HG02885 (cell line): ENCODE data around the gene BRD1.

Experiments
- ATAC-seq: cut with Tn5 transposase; IDR thresholded peaks from one replicate; pipeline ENCODE4 v1.9.1; 2021; ENCODE audit warnings: mild to moderate bottlenecking; ENCODE audit not compliant: unreplicated experiment, poor library complexity

The BRD1 gene

DNA sequence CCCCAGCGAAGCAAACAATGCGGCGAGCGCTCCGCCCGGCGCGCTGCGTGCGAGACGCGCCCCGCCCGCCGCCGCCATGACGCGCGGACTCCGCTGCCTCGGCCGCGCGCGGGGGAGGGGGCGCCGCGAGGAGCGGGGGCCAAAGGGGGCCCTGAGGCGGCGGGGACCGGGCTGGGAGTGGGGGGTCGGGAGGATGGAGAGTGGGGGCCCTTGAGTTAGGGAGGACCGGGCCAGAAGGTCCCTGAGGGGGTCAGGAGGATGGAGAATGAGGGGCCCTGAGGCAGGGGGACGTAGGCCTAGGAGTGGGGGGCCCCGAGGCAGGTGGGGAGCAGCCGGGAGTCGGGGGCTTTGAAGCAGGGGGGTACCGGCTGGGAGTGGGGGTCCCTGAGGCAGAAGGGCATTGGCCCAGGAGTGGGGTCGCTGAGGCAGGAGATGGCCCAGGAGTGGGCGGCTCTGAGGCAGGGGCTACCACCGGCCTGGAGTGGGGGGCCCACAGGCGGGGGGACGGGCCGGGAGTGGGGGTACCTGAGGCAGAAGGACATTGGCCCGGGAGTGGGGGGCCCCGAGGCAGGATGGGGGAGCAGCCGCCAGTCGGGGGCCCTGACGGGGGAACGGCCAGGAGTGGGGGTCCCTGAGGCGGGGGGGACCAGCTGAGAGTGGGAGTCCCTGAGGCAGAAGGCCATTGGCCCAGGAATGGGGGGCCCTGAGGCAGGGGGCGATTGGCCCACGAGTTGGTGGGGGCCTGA is at the start of gene BRD1:
BRD1 (minus strand) TSS at position 21 of the 746 bp plus-strand sequence. CDS start 3,556 bp downstream, outside the sequence.
- peak; percentile 57 for ATAC-seq

DNA sequence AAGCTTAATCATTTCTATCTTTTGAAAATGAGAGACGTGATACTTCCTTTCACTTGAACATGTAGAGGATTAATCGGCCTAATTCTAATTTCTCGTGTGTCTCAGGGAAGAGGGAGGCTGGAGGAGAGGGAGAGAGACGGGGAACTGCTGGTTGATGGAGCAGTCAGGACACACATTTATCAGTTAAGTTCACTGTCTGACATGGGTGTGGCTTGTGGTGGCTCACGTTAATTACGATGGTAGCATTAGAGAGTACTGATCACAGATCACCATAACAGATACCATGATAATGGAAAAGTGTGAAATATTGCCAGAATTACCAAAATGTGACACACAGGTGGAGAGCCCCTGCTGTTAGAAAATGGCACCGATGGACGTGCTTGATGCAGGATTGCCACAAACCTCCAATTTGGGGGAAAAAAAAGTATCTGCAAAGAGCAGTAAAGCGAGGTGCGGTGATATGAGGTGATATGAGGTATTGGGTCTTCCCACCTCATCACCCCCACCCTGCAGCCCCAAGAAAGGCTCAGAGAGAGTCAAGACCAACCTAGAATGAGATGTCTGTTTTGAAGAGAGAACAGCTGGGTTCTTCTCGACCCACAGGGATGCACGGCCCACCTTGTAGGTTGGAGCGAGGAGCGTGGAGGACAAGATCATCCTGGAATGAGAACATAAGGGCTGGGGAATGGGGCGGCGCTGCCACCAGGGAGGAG is 45.7 kb upstream of the BRD1 start:
- no peak for ATAC-seq

DNA sequence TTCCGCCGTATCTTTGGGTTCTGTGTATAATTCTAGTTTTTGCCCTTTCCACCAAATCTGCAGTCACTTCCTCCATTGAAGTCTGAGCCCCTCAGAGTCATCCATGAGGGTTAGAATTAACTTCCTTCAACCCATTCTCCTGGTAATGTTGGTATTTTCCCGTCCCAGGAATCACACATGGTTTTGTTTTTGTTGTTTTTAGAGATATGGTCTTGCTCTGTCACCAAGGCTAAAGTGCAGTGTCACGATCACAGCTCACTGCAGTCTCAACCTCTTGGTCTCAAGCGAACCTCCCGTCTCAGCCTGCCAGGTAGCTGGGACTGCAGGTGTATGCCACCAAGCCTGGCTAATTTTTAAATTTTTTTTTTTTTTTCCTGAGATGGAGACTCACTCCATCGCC is 44.7 kb upstream of the BRD1 start:
- ATAC-seq, result no peak

DNA sequence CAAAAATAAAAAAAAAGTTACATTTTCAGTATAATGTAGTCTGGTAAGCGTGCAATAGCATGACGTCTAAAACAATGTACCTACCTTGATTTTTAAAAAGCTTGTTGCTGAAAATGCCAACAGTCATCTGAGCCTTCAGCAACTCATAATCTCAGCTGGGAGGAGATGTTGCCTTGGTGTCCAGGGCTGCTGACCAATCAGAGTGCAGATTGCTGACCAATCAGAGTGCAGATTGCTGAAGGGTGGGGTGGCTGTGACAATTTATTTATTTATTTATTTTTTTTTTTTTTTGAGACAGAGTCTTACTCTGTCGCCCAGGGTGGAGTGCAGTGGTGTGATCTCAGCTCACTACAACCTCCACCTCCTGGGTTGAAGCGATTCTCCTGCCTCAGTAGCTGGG is 43.8 kb upstream of the BRD1 start:
- no peak for ATAC-seq

DNA sequence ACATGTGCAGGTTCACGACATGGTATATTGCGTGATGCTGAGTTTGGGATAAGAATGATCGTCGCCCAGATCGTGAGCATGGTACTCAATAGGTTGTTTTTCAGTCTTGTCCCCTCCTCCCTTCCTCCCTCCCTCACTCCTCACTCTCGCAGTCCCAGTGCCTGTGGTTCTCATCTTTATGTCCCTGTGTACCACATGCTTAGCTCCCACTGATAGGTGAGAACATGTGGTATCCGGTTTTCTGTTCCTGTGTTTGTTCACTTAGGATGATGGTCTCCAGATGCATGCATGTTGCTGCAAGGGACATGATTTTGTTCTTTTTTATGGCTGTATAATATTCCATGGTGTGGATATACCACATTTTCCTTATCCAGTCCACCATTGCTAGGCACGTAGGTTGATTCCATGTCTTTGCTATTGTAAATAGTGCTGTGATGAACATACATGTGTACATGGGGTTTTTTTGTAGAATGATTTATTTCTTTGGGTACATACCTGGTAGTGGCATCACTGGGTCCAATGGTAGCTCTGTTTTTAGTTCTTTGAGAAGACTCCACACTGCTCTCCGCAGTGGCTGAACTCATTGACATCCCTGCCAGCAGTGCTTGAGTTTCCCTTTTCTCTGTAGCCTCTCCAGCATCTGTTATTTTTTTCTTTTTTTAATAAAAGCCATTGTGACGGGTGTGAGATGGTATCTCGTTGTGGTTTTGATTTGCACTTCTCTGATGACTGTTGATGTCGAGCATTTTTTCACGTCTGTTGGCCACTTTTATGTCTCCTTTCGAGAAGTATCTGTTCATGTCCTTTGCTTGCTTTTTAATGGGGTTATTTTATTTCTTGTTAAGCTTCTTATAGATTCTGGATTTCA is 42.4 kb upstream of the BRD1 start:
- no peak for ATAC-seq

DNA sequence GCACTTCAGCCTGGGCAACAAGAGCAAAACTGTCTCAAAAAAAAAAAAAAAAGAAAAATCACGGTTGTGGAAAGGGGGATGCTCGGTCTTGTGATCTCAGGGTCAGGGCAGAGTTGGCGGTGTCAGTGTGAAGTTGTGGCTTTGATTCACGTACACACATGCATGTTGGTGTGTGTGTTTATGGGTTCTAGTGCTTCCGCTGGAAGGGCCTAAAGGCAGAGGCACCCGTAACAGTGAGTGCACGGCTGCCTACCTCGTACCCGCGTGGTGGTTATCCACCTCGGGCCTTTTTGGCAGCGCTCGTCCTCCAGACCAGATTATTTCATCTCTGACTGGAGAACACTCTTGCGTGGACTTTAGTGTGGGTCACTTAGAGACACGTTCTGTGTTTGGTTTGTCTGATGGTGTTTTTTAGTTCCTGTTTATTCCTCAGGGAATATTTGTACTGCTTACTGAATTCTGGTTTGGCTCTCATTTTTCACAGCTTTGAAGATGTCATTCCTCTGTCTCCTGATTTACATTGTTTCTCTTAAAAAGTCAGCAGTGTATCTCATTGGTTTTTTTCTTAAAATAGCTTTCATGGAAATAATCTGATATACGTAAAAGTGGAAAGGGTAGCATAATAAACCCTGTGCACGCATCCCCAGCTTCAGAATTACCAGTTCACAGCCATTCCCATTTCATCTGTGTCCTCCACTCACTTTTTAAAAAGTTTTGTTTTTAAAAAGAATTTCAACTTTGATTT is 41.6 kb upstream of the BRD1 start:
- no peak for ATAC-seq

DNA sequence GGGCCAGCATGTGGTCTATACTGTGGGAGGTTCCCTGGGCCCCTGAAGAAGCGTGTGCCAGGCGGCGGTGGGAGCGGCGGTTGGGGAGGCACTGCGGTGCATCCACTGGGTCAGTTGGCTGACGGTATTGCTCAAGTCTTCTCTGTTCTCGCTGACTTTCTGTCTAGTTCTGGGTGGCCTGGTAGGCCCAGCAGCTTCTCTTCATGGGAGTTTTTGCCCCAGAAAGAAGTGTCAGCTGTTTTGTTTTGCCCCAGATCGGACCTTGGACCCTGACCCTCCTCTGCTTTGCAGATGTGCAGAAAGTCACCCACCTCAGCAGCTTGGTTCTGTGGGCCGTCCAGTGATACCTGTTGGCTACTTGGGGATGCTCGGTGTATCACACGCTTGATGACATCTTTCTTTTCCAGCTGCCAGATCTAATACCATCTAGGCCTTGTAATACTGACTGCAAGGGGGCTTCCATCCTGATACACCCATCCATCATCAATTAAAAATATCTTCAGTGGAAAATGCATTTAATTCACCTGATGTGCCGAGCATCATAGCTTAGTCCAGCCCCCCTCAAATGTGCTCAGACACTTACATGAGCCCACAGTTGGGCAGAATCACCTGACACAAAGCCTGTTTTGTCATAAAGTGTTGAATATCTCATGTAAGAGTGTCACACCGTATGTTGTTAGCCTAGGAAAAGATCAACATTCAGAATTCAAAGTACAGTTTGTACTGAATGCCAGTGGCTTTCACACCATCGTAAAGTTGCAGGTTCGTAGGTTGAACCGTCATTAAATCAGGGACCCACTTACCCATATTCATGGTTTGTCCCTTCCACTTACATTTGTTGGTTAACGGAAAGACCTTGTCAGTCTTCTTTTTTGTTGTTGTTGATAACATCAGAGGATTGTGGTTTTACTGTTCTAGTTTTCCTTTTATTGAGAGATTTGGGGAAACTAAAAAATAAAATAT is 39.9 kb upstream of the BRD1 start:
- ATAC-seq, result no peak

DNA sequence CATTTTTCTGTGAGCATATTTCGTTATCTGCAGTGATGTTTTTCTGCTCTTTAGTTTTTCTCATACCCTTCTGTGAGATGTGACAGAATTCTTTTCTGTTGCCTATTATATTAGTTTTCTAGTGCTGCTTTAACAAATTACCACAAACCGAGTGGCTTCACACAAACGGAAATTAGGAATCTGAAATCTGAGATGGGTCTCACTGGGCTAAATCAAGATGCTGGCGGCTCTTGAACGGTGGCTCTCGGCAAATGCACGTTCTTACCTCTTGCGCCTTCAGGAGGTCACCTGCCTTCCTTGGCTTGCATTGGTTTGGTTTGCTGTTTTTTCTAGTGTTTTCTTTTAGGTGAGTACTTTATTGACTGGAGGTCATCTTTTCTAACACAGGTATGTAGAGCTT is 39.0 kb upstream of the BRD1 start:
- ATAC-seq, result no peak

DNA sequence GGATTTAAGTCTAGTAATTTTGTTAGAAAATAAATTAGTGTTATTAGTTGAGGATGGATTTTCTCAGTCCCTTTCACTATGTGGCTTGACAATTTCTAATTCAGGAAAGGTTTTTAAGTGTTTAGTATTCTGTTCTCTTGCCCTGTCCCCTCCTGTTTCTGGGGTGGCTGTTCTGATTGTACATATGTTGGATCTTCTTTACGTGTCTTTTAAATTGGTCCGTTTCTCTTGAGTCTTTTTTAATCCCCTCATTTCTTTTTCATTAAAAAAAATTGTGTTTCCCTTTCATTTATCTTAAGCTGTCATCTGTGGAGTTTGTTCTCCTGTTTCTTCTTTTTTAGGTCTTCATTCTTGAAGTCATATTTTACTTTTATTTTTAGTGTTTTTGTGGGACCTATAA is 38.5 kb upstream of the BRD1 start:
- ATAC-seq, result no peak

DNA sequence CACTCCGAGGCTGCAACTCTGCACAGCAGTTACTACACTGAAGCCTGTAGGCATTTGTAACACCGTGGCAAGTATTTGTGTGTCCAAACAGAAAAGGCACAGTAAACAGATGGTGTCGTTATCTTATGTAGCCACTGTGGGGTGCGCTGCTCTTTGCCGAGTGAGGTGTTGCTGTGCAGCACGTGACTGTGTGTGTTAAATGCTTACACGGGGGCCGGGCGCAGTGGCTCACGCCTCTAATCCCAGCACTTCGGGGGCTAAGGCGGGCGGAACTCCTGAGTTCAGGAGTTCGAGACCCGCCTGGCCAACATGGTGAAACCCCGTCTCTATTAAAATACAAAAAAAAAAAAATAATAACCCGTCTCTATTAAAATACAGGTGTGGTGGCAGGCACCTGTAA is 37.5 kb upstream of the BRD1 start:
- no peak for ATAC-seq

DNA sequence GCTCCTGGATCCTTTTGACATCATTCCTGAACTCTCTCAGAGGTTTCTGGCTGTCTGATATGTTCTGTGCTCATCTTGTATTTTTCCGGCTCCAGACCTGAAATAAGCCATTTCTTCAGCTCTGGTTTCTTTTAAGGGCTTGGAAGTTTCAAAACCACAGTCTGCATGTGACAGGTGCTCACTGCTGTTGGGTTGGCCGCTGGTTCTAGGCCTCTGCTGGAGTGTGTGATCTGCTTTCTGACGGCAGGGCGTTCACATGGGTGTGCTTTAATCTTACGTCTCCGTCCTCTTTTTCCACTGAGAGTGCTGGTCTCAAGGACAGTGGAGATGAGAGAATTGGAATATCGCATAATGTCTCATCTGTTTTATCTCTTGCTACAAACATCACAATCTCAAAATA is 36.3 kb upstream of the BRD1 start:
- no peak for ATAC-seq

DNA sequence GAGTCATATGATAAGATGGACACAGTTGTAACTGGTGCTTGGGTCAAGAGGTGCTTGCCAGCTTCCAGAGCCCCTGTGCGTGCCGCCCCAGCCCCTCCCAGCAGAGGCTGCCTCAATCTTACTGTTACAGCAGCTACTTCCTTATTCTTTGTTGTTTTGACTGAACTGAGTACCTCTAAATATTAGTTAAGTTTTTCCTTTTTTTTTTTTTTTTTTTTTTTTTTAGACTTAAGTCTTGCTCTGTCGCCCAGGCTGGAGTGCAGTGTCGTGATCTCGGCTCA is 34.8 kb upstream of the BRD1 start:
- ATAC-seq, result no peak

DNA sequence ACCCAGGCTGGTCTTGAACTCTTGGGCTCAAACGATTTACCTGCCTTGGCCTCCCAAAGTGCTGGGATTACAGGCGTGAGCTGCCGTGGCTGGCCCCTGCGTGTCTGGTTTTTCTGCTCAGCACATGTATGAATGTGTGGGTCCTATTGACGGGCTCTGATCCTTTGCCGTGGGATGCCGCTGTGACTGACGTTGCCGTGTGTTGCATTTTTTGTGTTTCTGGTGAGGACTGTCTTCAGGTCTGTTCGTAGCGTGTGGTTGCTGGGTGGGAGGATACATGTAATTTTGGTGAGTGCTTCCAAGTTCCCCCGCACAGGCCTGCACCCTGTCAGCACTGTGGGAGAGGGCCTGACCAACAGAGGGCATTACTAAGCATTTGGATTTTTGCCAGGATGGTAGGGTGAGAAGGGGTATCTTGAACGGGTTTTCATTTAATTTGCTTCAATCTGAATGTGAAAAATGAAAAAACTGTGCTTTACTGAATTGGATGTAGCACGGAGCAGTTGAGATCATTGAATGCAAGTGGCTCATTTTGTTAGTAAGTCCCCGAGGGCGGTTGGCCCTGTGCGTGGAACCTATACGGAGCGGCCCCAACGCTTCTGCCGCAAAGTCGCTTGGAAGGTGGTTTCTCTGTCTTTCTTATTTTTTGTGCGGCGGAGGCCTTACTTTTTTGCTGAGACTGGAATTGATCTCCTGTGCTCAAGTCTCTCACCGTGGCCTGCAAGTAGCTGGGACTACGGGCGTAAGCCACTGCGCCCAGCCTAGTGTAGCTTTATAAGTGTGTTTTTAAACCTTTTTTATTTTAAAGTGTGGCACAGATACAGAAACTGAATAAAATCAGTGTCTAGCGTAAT is 34.2 kb upstream of the BRD1 start:
- ATAC-seq, result no peak

DNA sequence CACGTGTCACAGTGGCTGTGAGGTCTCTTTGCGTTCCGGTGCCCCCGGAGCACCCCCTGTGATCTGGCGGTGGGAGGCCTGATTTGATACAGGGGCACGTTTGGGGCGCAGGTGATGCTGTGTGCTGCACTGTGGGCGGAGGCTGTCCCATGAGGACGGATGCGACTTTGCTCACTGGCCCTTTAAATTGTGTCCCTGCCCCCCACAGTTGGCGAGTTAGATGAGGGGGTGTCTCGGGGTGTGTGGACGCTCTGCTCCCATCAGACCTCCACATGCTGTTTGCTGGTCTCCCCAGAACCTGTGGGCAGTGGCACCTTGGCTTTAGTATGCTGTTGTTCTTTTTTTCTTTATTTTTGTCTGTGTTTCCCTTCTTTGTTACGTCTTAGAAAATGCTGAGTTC is 31.2 kb upstream of the BRD1 start:
- no peak for ATAC-seq

DNA sequence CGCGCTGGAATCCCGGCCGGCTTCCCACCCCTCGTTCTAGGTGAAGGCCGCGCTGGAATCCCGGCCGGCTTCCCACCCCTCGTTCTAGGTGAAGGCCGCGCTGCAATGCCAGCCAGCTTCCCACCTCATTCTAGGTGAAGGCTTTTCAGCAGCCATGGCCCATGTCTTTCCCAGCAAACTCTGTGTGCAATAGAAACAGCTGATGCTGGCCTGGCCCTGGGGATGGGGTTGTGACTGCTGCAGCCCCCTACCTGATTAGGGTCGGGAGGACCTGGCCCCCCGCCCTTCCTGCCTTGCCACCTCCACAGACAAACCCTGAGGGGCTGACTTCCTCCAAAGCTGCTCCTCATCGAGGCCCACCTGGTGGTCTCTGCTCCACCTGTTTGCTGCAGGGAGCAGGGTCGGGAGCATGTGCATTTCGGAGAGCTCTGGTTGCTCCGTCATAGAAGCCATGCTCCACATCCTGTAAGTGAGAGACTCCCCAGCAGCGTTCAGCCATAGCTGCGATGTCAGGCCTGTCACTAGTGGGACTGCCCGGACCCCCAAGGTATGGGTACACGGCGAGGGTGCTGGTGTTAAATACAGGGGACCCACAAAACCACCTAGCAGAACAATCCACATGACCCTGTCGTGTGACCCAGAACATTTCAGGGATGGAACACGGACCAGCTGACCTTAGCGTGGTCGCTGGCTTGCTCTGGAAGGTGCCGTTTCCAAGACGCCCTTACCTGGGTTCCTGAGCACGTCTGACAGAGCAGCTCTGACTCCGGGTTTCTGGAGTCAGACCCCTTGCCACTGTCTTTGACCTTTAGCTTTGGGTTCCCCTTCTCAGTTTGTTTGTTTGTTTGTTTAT is 29.3 kb upstream of the BRD1 start:
- ATAC-seq, result no peak

DNA sequence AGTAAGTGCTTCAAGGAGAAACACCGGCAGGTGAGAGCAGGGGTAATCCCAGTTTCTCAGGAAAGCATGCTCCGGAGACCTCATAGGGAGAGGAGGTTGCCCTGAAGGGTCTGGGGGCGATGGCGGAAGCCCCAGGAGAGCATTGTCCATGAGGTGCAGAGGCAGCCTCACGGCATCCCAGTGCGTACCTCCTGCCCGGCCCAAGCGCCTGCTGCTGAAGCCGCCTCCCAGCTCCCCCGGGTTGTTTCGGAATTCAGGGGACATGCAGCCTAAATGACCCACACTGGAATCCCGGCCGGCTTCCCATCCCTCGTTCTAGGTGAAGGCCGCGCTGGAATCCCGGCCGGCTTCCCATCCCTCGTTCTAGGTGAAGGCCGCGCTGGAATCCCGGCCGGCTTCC is 28.7 kb upstream of the BRD1 start:
- ATAC-seq, result no peak

DNA sequence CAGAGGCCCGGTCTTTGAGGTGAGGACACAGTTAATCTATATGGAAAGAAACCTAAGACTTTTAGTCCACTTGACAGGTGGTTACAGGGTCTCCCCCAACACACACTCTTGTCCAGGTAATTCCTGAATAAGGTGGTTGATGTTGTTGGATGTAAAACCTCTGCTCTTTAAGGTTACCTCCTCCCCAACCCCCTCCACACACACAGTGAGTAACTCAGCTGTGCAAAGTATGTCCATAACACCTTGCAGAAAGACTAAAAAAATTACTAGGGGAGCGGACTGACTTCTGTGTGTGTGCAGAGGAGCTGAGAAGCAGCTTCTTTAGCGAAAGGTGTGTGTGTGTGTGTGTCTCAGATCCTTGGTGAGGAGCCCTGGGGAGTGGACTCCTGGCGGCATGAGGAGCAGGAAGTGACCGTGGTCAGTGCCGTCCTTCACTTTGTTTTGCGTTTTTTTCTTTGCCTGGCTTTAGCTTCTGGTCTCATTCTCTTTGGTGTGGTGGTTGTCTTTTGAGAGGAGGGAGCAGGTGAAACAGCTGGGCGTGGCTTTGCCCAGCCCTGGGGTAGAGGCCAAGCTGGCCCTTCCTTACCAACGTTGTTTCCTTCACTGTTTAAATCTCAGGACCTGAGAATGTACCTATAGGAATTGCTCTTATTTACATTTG is 27.7 kb upstream of the BRD1 start:
- ATAC-seq, result no peak
